GM12874 (cell line): ENCODE measurements around the gene KRTAP23-1.

Source experiments
- CTCF ChIP-seq: IDR thresholded peaks from 2 replicates; pipeline ENCODE4 v1.5.1; 2011; ENCODE audit warnings: low read depth, mild to moderate bottlenecking, control low read depth, low read length, moderate library complexity; ENCODE audit not compliant: insufficient read depth

The KRTAP23-1 gene

DNA sequence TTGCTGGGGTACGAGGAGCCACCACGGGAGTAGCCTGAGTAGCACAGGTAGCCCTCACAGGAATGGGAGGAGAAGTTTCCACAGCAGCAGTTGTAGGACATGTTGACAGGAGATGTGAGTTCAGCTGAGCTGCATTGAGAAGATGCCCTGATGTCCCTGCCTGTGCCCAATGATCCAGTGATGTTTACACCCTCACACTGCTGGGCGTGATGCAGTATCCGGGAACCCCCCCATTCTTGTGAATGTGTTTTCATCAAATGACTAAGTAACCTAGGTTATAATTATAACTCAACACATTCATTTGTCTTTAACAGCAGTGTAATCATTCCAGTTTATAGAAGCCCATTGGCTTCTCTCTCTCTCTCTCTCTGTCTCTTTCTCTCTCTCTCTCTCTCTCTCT lies at the start of gene KRTAP23-1:
Gene KRTAP23-1, minus strand, starts transcription at position 101 of the 400 bp plus-strand sequence. Its CDS starts 0 bp downstream, at position 101.
- TF ChIP-seq CTCF, result no peak

DNA sequence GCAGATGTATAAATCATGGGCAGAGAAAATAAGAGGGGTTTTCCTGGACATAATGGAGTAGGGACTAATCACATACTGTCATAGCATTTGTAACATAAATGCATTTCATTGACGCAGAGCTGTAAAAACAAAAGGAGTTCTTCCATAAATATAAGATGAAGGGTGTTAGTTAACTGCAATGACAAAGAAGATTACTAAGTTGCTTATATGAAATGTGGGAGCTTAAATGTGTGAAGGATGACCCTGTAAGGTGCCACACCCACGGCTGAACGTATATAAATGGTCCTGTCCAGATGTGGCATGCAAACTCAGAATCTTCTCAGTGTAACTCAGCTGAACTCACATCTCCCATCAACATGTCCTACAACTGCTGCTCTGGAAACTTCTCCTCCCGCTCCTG lies 47.3 kb upstream of the KRTAP23-1 start, which contains the start of gene KRTAP13-1:
Gene KRTAP13-1, plus strand, starts transcription at position 301 of the 400 bp plus-strand sequence. Its CDS starts 56 bp downstream, at position 357.
- TF ChIP-seq CTCF, result no peak

DNA sequence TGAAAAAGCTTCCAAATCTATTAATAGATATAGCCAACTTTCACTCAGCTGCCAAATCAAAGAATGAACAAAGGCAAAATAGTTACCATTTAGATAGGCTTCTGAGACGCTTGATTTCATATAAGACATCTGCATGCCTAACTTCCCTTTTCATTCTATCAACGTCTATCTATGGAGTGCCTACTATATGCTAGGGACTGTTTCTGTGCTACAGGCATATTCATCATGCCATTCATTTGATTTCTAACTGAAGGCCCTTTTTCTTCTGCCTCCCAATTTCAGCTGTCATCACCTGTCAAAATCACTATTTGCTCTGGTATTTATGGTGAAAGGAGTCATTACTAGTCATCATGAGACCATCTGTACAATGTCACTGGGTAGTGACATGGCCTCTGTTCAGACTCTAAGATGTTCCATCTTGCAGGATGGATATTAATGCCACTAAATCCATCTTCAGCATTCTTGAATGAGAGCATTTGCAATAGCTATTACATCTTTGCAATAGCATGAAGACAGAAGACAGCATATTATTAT lies 43.2 kb upstream of the KRTAP23-1 start:
- TF ChIP-seq CTCF, result no peak

- TF ChIP-seq CTCF, result no peak
Observed at GRCh38 chr21:30382201-30382600, 33.8 kb upstream of the KRTAP23-1 start.

- TF ChIP-seq CTCF, result no peak
Observed at GRCh38 chr21:30372139-30372770, 23.8 kb upstream of the KRTAP23-1 start, which contains the start of gene KRTAP13-2. Gene KRTAP13-2 (minus strand): TSS chr21:30372271. CDS start chr21:30372213, 58 bp downstream.

GRCh38 chr21:30355906-30356305 lies 7.5 kb upstream of the KRTAP23-1 start:
- no peak for TF ChIP-seq CTCF

- TF ChIP-seq CTCF, result no peak
Observed at GRCh38 chr21:30354308-30355005, 6.1 kb upstream of the KRTAP23-1 start.
